ENCODE data around the gene DCANP1. TPM values are rescaled to one million over a fixed set of nuclear protein-coding genes. Genes with fewer than 3 reads are reported as not detected.

The DCANP1 gene
- total and polyA plus RNA-seq, 3 donors from 2014 or later: not detected

DNA sequence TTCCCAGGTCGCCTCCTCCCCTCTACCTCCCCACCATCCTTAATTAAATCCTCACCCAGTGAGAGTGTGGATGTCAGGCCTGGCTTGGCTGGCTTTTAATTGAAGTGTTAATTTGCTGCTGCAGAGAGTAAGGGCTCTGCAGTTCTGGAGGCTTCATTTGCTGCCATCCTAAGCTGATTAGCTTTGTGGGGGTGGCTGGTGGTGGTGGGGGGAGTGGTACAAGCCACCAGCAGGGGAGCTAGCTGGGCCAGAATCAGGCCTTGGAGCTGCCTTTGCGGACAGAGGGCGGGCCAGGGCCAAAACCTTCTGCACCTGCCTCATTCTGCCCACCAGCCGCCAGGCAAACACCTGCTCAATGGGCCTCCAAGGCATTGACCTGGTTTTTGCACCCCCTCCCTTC is 31.8 kb upstream of the DCANP1 start:
- H3K4me3 ChIP-seq: no peak overlapping the region
- H3K27me3 ChIP-seq: no peaks in the 10 kb centered on the region
- H3K36me3 ChIP-seq (ENCODE audit: low read depth, missing control alignments): no peaks in the 10 kb centered on the region
- intact Hi-C loops (cut with DNase I; ENCODE audit: low total_unique reads): no loop called here
- H3K9me3 ChIP-seq: no peaks in the 10 kb centered on the region
- TF ChIP-seq POLR2A (IDR thresholded peaks at IDR 0.05): no peak
- TF ChIP-seq CTCF (IDR thresholded peaks at IDR 0.05): no peak
- 86 to 95% methylated on average over 1 to 4 of the region's 4 CpGs for WGBS, 2 donors
- no peak overlapping the region for H3K27ac ChIP-seq
- no peak for DNase-seq
- no peaks in the 10 kb centered on the region for H3K4me1 ChIP-seq

GRCh38 chr5:135477613-135478066 is 30.5 kb upstream of the DCANP1 start:
- TF ChIP-seq CTCF (IDR thresholded peaks at IDR 0.05) (no peak), POLR2A (IDR thresholded peaks at IDR 0.05) (no peak)
- Histone ChIP-seq H3K4me3 (no peak overlapping the region), H3K27ac (no peak overlapping the region), H3K4me1 (no peaks in the 10 kb centered on the region), H3K9me3 (no peaks in the 10 kb centered on the region), H3K36me3 (ENCODE audit: low read depth, missing control alignments) (no peaks in the 10 kb centered on the region), H3K27me3 (no peaks in the 10 kb centered on the region)
- DNase-seq: no peak
- intact Hi-C loops (cut with DNase I; ENCODE audit: low total_unique reads): no loop called here
- 38 to 40% methylated on average over 13 to 14 of the region's 14 CpGs for WGBS, 2 donors

- Histone ChIP-seq H3K27me3 (no peaks in the 10 kb centered on the region), H3K4me1 (no peaks in the 10 kb centered on the region), H3K4me3 (no peak overlapping the region), H3K9me3 (no peaks in the 10 kb centered on the region), H3K27ac (no peak overlapping the region), H3K36me3 (ENCODE audit: low read depth, missing control alignments) (no peaks in the 10 kb centered on the region)
- no peak for DNase-seq
- WGBS, 2 donors: 34 to 38% methylated on average over 21 to 24 of the region's 24 CpGs
- TF ChIP-seq CTCF (IDR thresholded peaks at IDR 0.05) (no peak), POLR2A (IDR thresholded peaks at IDR 0.05) (no peak)
- intact Hi-C loops (cut with DNase I; ENCODE audit: low total_unique reads): no loop called here
Measured at GRCh38 chr5:135476615-135477581, 29.8 kb upstream of the DCANP1 start.

GRCh38 chr5:135473956-135474670 is 27.0 kb upstream of the DCANP1 start:
- intact Hi-C loops (cut with DNase I; ENCODE audit: low total_unique reads): no loop called here
- DNase-seq: no peak
- Histone ChIP-seq H3K4me3 (no peak overlapping the region), H3K27ac (no peak overlapping the region), H3K4me1 (no peaks in the 10 kb centered on the region), H3K9me3 (no peaks in the 10 kb centered on the region), H3K27me3 (no peaks in the 10 kb centered on the region), H3K36me3 (ENCODE audit: low read depth, missing control alignments) (no peaks in the 10 kb centered on the region)
- WGBS, 2 donors: 89 to 92% methylated on average over 12 of the region's 12 CpGs
- TF ChIP-seq CTCF (IDR thresholded peaks at IDR 0.05) (no peak), POLR2A (IDR thresholded peaks at IDR 0.05) (no peak)

Measured in testis (tissue), 3 donors.